Neuronal stem cell (in vitro differentiated cells): ENCODE results near the gene STRIT1.
"Not testable (repeated sequence)": the region's sequence is repeated elsewhere in the genome, so short reads cannot be mapped to it uniquely, and the experiment has no call there.

Experiments
- DNase-seq: peaks from one replicate; pipeline ENCODE4 v3.0.0-alpha.2; 2013; ENCODE audit warnings: low spot score
- H2AFZ ChIP-seq: one replicate; pipeline ENCODE4 v1.6.1; 2013; ENCODE audit warnings: mild to moderate bottlenecking, low read length, inconsistent platforms
- H2AK5ac ChIP-seq: 2 replicates; pipeline ENCODE4 v1.6.1; 2013; ENCODE audit warnings: low read depth, mild to moderate bottlenecking, inconsistent platforms, low read length, moderate library complexity, mixed read lengths
- H2BK120ac ChIP-seq: 2 replicates; pipeline ENCODE4 v1.6.1; 2013; ENCODE audit warnings: low read depth, mild to moderate bottlenecking, inconsistent platforms, low read length, moderate library complexity, mixed read lengths
- H2BK12ac ChIP-seq: one replicate; pipeline ENCODE4 v1.6.1; 2013; ENCODE audit warnings: low read length, inconsistent platforms
- H2BK15ac ChIP-seq: 2 replicates; pipeline ENCODE4 v1.6.1; 2013; ENCODE audit warnings: mild to moderate bottlenecking, low read length, inconsistent platforms, mixed read lengths
- H2BK5ac ChIP-seq: one replicate; pipeline ENCODE4 v1.6.1; 2013; ENCODE audit warnings: inconsistent platforms, mild to moderate bottlenecking, low read length, moderate library complexity
- H3K14ac ChIP-seq: one replicate; pipeline ENCODE4 v1.6.1; 2013; ENCODE audit warnings: low read length, inconsistent platforms
- H3K18ac ChIP-seq: 2 replicates; pipeline ENCODE4 v1.6.1; 2013; ENCODE audit warnings: low read length, inconsistent platforms
- H3K23ac ChIP-seq: 2 replicates; pipeline ENCODE4 v1.6.1; 2013; ENCODE audit warnings: low read depth, mild to moderate bottlenecking, mixed read lengths, low read length, inconsistent platforms; ENCODE audit not compliant: poor library complexity
- H3K27ac ChIP-seq: replicated peaks from 3 replicates; pipeline ENCODE4 v1.5.1; 2013; ENCODE audit warnings: low read length, inconsistent platforms
- H3K27me3 ChIP-seq, 3 experiments: 2 replicates each; pipeline ENCODE4 v1.6.1; 2013; ENCODE audit warnings: low read length in 3 of 3, mild to moderate bottlenecking in 2 of 3, inconsistent platforms in 1 of 3, low read depth in 1 of 3, mixed read lengths in 1 of 3, moderate library complexity in 1 of 3; ENCODE audit not compliant: control insufficient read depth in 3 of 3, insufficient read depth in 3 of 3
- H3K36me3 ChIP-seq, 2 donors: replicated peaks in 1 of 2; 2 replicates each; pipeline ENCODE4 v1.6.1; 2013; ENCODE audit warnings: low read length in 2 of 2; ENCODE audit not compliant: control insufficient read depth in 2 of 2, insufficient read depth in 2 of 2
- H3K4ac ChIP-seq: 2 replicates; pipeline ENCODE4 v1.6.1; 2013; ENCODE audit warnings: inconsistent platforms, mild to moderate bottlenecking, low read length, moderate library complexity
- H3K4me1 ChIP-seq, 2 donors: 1 replicate in 1 of 2; 2 replicates in 1 of 2; pipeline ENCODE4 v1.6.1; 2013; ENCODE audit warnings: low read length in 2 of 2, low read depth in 1 of 2; ENCODE audit not compliant: control insufficient read depth in 2 of 2, insufficient read depth in 1 of 2
- H3K4me2 ChIP-seq: one replicate; pipeline ENCODE4 v1.6.1; 2013; ENCODE audit warnings: mild to moderate bottlenecking, low read length, inconsistent platforms; ENCODE audit not compliant: insufficient read depth, poor library complexity, severe bottlenecking
- H3K4me3 ChIP-seq, 2 donors: 2 replicates each; pipeline ENCODE4 v1.5.1; 2013; ENCODE audit warnings: low read length in 2 of 2, mild to moderate bottlenecking in 2 of 2, inconsistent platforms in 1 of 2, moderate library complexity in 1 of 2
- H3K79me1 ChIP-seq: one replicate; pipeline ENCODE4 v1.6.1; 2013; ENCODE audit warnings: low read depth, mild to moderate bottlenecking, inconsistent platforms, low read length, moderate library complexity
- H3K9ac ChIP-seq: one replicate; pipeline ENCODE4 v1.6.1; 2013; ENCODE audit warnings: mild to moderate bottlenecking, low read depth, low read length, inconsistent platforms; ENCODE audit not compliant: poor library complexity
- H3K9me3 ChIP-seq, 2 donors: replicated peaks in 1 of 2; 2 replicates each; pipeline versions ENCODE3 to v1.6.1; 2013; ENCODE audit warnings: low read length in 2 of 2, mild to moderate bottlenecking in 2 of 2, inconsistent platforms in 1 of 2, low read depth in 1 of 2, mixed read lengths in 1 of 2, moderate library complexity in 1 of 2; ENCODE audit not compliant: control insufficient read depth in 2 of 2, insufficient read depth in 1 of 2
- H4K8ac ChIP-seq: one replicate; pipeline ENCODE4 v1.6.1; 2013; ENCODE audit warnings: low read depth, mild to moderate bottlenecking, inconsistent platforms, low read length, moderate library complexity
- H4K91ac ChIP-seq: one replicate; pipeline ENCODE4 v1.6.1; 2013; ENCODE audit warnings: low read length, low read depth, mild to moderate bottlenecking, inconsistent platforms; ENCODE audit not compliant: poor library complexity
- WGBS, 2 donors: extraction: QIAGEN DNeasy Blood & Tissue Kit; methylation state at CpG; one replicate each; pipeline ENCODE4 v1.1.7; 2013; ENCODE audit warnings: missing lambda C conversion rate in 2 of 2, mixed read lengths in 1 of 2; ENCODE audit not compliant: insufficient read length in 2 of 2, insufficient replicate concordance in 1 of 2; ENCODE audit errors: extremely low coverage in 2 of 2; 5-methylcytosine and 5-hydroxymethylcytosine counted together

The STRIT1 gene

DNA sequence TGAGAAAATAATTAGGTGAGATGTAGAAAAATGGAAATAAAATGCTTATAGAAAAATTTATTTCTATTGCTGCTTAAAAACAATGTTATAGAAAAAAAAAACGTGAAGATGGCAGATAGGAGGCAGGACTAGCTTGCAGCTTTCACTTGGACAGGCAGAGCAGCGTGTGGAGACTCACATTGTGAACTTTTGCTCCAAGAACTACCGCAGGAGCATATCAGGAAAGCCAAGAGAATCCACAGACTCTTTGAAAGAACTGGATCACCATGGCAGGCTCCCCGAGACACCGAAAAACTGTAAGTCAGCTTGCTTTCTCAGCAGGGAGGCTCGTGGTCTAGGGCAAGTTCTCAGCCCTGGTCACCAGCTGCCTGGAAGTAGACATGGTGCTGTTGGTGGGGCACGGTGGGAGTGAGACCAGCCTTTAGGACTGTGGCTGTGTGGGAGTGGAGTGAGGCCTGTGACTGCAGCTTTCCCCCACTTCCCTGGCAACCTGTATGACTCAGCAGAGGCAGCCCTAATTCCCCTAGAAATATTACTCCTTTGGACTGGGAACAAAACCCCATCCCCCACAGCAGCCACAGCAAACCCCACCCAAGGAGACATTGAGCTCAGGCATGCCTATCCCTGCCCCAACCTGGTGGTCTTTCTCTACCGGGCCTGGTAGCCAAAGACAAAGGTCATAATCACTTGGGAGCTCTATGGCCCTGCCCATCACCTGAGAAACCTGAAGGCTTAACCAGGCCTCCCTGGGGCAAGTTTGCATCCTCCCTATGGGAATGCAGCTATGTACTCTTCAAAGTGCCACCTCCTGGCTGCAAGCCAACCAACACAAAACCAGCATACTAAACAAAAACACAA lies 22.8 kb downstream of the STRIT1 start:
- H3K14ac ChIP-seq: no peak overlapping the region
- no peak overlapping the region for H2BK15ac ChIP-seq
- no CpG with 5 or more reads among the region's 8 CpGs for WGBS, 2 donors
- H2BK12ac ChIP-seq: no peak overlapping the region
- no peak overlapping the region for H3K27ac ChIP-seq
- H3K4me3 ChIP-seq: no peak overlapping the region
- no peaks in the 10 kb centered on the region for H3K36me3 ChIP-seq
- no peak for DNase-seq
- no peak overlapping the region for H2BK120ac ChIP-seq
- H2BK5ac ChIP-seq: no peak overlapping the region
- no peaks in the 10 kb centered on the region for H3K4me1 ChIP-seq
- H2AFZ ChIP-seq: no peak overlapping the region
- H3K4ac ChIP-seq: no peak overlapping the region
- H3K18ac ChIP-seq: no peak overlapping the region
- no peak overlapping the region for H3K4me2 ChIP-seq
- H3K27me3 ChIP-seq: no peaks in the 10 kb centered on the region
- no peaks in the 10 kb centered on the region for H3K9me3 ChIP-seq
- H4K91ac ChIP-seq: no peak overlapping the region
- no peak overlapping the region for H2AK5ac ChIP-seq
- no peaks in the 10 kb centered on the region for H3K79me1 ChIP-seq
- no peak overlapping the region for H3K9ac ChIP-seq
- H4K8ac ChIP-seq: no peak overlapping the region
- no peak overlapping the region for H3K23ac ChIP-seq

DNA sequence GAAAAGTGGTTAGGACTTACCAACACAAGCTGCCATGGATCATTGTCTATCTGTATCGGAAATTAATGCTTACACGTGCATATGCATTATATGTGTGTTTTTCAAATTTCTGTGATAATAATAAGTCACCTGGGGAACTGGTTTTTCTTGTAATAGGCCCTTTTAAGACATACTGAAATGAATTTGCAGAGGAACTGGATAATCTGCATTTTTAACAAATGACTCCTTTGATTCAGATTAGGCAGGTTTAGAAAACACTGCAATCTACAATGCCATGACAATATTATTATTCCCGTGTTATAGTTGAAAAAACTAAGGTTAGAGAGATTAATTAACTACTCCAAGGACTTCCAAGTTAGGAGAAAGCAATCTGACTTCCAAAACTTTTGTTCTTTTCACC lies 23.4 kb downstream of the STRIT1 start:
- H3K4ac ChIP-seq: no peak overlapping the region
- H3K79me1 ChIP-seq: no peaks in the 10 kb centered on the region
- H2BK5ac ChIP-seq: no peak overlapping the region
- H2BK15ac ChIP-seq: no peak overlapping the region
- no CpG with 5 or more reads among the region's 3 CpGs for WGBS, 2 donors
- H3K9me3 ChIP-seq: no peaks in the 10 kb centered on the region
- no peak overlapping the region for H3K18ac ChIP-seq
- no peak overlapping the region for H2AK5ac ChIP-seq
- no peak overlapping the region for H4K91ac ChIP-seq
- no peak for DNase-seq
- H3K9ac ChIP-seq: no peak overlapping the region
- H2BK12ac ChIP-seq: no peak overlapping the region
- H3K36me3 ChIP-seq: no peaks in the 10 kb centered on the region
- no peak overlapping the region for H2AFZ ChIP-seq
- no peak overlapping the region for H3K23ac ChIP-seq
- no peaks in the 10 kb centered on the region for H3K4me1 ChIP-seq
- no peak overlapping the region for H3K14ac ChIP-seq
- H3K27ac ChIP-seq: no peak overlapping the region
- no peak overlapping the region for H4K8ac ChIP-seq
- no peak overlapping the region for H3K4me2 ChIP-seq
- H3K4me3 ChIP-seq: no peak overlapping the region
- no peaks in the 10 kb centered on the region for H3K27me3 ChIP-seq
- no peak overlapping the region for H2BK120ac ChIP-seq

DNA sequence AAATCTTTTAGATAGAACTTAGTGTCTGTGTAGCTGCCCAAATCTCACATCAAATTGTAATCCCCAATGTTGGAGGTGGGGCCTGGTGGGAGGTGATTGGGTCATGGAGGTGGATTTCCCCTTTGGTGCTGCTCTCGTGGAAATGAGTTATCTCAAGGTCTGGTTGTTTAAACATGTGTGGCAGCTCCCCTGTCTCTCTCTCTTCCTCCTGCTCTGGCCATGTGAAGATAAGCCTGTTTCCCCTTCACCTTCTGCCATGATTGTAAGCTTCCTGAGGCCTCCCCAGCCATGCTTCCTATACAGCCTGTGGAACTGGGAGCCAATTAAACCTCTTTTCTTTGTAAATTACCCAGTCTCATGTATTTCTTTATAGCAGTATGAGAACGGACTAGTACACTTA lies 30.6 kb downstream of the STRIT1 start:
- not testable (repeated sequence) for H2BK120ac ChIP-seq, H2AFZ ChIP-seq, H3K9me3 ChIP-seq, H3K36me3 ChIP-seq, H3K27me3 ChIP-seq, H2AK5ac ChIP-seq, H2BK12ac ChIP-seq, H3K4me3 ChIP-seq, H3K9ac ChIP-seq, H3K18ac ChIP-seq, H3K23ac ChIP-seq, H3K79me1 ChIP-seq, H4K8ac ChIP-seq, DNase-seq, H3K14ac ChIP-seq, H2BK15ac ChIP-seq, H4K91ac ChIP-seq, H2BK5ac ChIP-seq, H3K4ac ChIP-seq, H3K27ac ChIP-seq, H3K4me2 ChIP-seq, H3K4me1 ChIP-seq
- no CpG with 5 or more reads among the region's 2 CpGs for WGBS, 2 donors

DNA sequence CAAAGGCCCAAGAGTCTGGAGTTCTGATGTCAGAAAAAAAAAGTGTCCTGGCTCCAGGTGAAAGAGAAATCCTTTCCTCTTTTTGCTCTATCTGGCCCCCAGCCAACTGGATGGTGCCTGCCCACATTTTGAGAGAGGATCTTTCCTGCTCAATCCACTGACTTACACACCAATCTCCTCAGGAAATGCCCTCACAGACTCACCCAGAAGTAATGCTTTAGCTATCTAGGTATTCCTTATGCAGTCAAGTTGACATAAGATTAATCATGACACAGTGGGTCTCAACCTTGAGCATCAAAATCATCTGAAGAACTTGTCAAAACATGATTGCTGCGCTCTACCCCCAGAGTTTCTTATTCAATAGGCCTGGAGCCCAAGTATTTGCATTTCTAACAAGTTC lies 31.2 kb downstream of the STRIT1 start:
- no peak overlapping the region for H2BK12ac ChIP-seq

More for the DNA sequence above, 31.2 kb downstream of the STRIT1 start:
- Histone ChIP-seq H2BK15ac (no peak overlapping the region), H3K4me3 (no peak overlapping the region), H3K4me2 (no peak overlapping the region), H3K18ac (no peak overlapping the region), H4K91ac (no peak overlapping the region), H4K8ac (no peak overlapping the region), H3K9me3 (no peaks in the 10 kb centered on the region), H2AK5ac (no peak overlapping the region), H3K79me1 (no peaks in the 10 kb centered on the region), H3K4me1 (no peaks in the 10 kb centered on the region), H3K36me3 (no peaks in the 10 kb centered on the region), H2BK120ac (no peak overlapping the region), H3K23ac (no peak overlapping the region), H3K27me3 (no peaks in the 10 kb centered on the region), H3K27ac (no peak overlapping the region), H3K14ac (no peak overlapping the region), H3K9ac (no peak overlapping the region), H3K4ac (no peak overlapping the region), H2BK5ac (no peak overlapping the region), H2AFZ (no peak overlapping the region)
- WGBS, 2 donors: no CpG with 5 or more reads among the region's 1 CpG
- no peak for DNase-seq
